ENCODE results near the gene IPO11. TPM values are rescaled to one million over a fixed set of nuclear protein-coding genes. Genes with fewer than 3 reads are reported as not detected.

The IPO11 gene
- total and polyA plus RNA-seq, 2 of the 13 experiments (the other 11 are each of a cell fraction or from before 2014, with no cell fraction given): 13.9 to 24.4 TPM

DNA sequence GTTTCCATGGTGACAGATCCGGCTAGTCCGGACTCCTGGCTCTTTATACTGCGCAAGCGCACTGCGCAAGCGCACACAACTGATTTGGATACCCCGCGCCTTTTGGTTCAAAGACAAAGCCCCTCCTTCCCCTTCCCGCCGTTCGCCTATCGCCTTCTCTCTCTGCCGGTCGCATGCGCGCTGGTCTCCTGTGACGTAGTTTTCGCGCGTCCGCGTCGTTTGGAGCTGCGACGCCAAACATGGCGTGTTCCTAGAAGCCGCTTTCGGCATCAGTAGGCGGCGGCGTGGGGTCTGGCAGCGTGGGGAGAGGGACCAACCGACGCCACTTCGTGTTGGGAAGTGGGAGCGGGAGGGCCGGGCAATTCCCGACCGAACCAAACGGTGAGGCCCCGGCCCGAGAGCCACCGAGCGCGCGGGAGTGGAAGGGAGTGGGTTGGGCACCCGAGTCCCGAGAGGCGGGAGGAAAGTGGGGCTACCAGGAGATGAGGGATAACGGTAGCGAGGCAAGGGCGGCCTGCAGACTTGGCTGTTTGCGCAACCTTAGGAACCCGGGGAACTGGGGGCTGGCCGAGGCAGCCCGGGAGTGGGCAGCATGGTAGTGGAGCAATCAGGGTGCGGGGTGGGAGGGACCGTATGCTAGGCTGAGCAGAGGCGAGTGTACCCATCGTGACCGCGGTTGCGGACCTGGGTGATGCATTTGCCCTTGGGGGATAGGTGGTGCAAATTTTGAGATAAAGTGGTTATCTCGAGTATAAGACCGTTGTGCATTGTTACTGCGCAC lies at the start of gene IPO11 (continued):
- TF ChIP-seq, protein P1, sequence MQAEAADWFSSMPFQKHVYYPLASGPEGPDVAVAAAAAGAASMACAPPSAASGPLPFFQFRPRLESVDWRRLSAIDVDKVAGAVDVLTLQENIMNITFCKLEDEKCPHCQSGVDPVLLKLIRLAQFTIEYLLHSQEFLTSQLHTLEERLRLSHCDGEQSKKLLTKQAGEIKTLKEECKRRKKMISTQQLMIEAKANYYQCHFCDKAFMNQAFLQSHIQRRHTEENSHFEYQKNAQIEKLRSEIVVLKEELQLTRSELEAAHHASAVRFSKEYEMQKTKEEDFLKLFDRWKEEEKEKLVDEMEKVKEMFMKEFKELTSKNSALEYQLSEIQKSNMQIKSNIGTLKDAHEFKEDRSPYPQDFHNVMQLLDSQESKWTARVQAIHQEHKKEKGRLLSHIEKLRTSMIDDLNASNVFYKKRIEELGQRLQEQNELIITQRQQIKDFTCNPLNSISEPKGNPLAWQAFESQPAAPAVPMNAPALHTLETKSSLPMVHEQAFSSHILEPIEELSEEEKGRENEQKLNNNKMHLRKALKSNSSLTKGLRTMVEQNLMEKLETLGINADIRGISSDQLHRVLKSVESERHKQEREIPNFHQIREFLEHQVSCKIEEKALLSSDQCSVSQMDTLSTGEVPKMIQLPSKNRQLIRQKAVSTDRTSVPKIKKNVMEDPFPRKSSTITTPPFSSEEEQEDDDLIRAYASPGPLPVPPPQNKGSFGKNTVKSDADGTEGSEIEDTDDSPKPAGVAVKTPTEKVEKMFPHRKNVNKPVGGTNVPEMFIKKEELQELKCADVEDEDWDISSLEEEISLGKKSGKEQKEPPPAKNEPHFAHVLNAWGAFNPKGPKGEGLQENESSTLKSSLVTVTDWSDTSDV (CRISPR knock-in tag; IDR thresholded peaks at IDR 0.05): no peak
- no peak for TF ChIP-seq ZNF446 (CRISPR knock-in tag; IDR thresholded peaks at IDR 0.05)
- TF ChIP-seq SPEN (CRISPR knock-in tag; IDR thresholded peaks at IDR 0.05; ENCODE audit: low read depth): peak; percentile 86
- no peak for TF ChIP-seq TCF7 (IDR thresholded peaks at IDR 0.05; ENCODE audit: low read depth)
- TF ChIP-seq ZNF670 (CRISPR knock-in tag; IDR thresholded peaks at IDR 0.05; ENCODE audit: borderline replicate concordance): no peak
- no peak for TF ChIP-seq ZNF644 (CRISPR knock-in tag; IDR thresholded peaks at IDR 0.05; ENCODE audit: low read depth)
- no peak for TF ChIP-seq KLF11 (CRISPR knock-in tag; IDR thresholded peaks at IDR 0.05)
- peak; percentile 18; the same call in 1 of the 2 replicates for TF ChIP-seq NFKBIZ (CRISPR knock-in tag; IDR thresholded peaks at IDR 0.05)
- peak; percentile 82; the same call in 1 of the 2 replicates for TF ChIP-seq ZSCAN31 (CRISPR knock-in tag; IDR thresholded peaks at IDR 0.05; ENCODE audit: low read depth)
- TF ChIP-seq, protein P2, sequence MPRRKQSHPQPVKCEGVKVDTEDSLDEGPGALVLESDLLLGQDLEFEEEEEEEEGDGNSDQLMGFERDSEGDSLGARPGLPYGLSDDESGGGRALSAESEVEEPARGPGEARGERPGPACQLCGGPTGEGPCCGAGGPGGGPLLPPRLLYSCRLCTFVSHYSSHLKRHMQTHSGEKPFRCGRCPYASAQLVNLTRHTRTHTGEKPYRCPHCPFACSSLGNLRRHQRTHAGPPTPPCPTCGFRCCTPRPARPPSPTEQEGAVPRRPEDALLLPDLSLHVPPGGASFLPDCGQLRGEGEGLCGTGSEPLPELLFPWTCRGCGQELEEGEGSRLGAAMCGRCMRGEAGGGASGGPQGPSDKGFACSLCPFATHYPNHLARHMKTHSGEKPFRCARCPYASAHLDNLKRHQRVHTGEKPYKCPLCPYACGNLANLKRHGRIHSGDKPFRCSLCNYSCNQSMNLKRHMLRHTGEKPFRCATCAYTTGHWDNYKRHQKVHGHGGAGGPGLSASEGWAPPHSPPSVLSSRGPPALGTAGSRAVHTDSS (CRISPR knock-in tag; conservative IDR thresholded peaks at IDR 0.05): no peak
- TF ChIP-seq, protein P3, sequence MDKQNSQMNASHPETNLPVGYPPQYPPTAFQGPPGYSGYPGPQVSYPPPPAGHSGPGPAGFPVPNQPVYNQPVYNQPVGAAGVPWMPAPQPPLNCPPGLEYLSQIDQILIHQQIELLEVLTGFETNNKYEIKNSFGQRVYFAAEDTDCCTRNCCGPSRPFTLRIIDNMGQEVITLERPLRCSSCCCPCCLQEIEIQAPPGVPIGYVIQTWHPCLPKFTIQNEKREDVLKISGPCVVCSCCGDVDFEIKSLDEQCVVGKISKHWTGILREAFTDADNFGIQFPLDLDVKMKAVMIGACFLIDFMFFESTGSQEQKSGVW (CRISPR knock-in tag; IDR thresholded peaks at IDR 0.05; ENCODE audit: borderline replicate concordance): no peak
- TF ChIP-seq, protein P4, sequence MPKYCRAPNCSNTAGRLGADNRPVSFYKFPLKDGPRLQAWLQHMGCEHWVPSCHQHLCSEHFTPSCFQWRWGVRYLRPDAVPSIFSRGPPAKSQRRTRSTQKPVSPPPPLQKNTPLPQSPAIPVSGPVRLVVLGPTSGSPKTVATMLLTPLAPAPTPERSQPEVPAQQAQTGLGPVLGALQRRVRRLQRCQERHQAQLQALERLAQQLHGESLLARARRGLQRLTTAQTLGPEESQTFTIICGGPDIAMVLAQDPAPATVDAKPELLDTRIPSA (CRISPR knock-in tag; IDR thresholded peaks at IDR 0.05; ENCODE audit: borderline replicate concordance): no peak
- no peak for TF ChIP-seq STAG1 (CRISPR knock-in tag; IDR thresholded peaks at IDR 0.05)
- TF ChIP-seq IKZF1 (IDR thresholded peaks at IDR 0.05): no peak
- no peak for TF ChIP-seq DPF2 (CRISPR knock-in tag; IDR thresholded peaks at IDR 0.05; ENCODE audit: borderline replicate concordance, low read depth)
- TF ChIP-seq, protein P5, sequence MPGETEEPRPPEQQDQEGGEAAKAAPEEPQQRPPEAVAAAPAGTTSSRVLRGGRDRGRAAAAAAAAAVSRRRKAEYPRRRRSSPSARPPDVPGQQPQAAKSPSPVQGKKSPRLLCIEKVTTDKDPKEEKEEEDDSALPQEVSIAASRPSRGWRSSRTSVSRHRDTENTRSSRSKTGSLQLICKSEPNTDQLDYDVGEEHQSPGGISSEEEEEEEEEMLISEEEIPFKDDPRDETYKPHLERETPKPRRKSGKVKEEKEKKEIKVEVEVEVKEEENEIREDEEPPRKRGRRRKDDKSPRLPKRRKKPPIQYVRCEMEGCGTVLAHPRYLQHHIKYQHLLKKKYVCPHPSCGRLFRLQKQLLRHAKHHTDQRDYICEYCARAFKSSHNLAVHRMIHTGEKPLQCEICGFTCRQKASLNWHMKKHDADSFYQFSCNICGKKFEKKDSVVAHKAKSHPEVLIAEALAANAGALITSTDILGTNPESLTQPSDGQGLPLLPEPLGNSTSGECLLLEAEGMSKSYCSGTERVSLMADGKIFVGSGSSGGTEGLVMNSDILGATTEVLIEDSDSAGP (CRISPR knock-in tag; IDR thresholded peaks at IDR 0.05; ENCODE audit: borderline replicate concordance): peak; percentile 75
- TF ChIP-seq RFXAP (CRISPR knock-in tag; IDR thresholded peaks at IDR 0.05; ENCODE audit: borderline replicate concordance): peak; percentile 77; the same call in 1 of the 2 replicates
- no peak for TF ChIP-seq ZNF563 (CRISPR knock-in tag; IDR thresholded peaks at IDR 0.05)
- no peak for TF ChIP-seq ZKSCAN8 (CRISPR knock-in tag; IDR thresholded peaks at IDR 0.05; ENCODE audit: borderline replicate concordance)
- TF ChIP-seq SRY (CRISPR knock-in tag; IDR thresholded peaks at IDR 0.05): peak; percentile 74
- no peak for TF ChIP-seq CBX2 (IDR thresholded peaks at IDR 0.05; ENCODE audit: low read depth, low read length)
- TF ChIP-seq CBX2 (CRISPR knock-in tag; IDR thresholded peaks at IDR 0.05; ENCODE audit: low read depth): no peak

Data from HepG2 (cell line).